Measurements from ENCODE around the gene RPS27A.
A peak's percentile ranks its signal among the peaks of the same experiment; 100 is the strongest.
"Not testable (repeated sequence)": the region's sequence is repeated elsewhere in the genome, so short reads cannot be mapped to it uniquely, and the experiment has no call there.

The RPS27A gene

GRCh38 chr2:55232084-55232862 lies at the start of gene RPS27A, which contains the start of gene CLHC1:
TSS of gene RPS27A (plus strand) at chr2:55232688. CDS start at chr2:55232825, 137 bp downstream.
TSS of gene CLHC1 (minus strand) at chr2:55232293. CDS start at chr2:55222411, 9,882 bp downstream.
- peak within 1 kb of the TSS; percentile 95 for H3K4me3 ChIP-seq (replicated peaks; ENCODE audit: low read depth, low read length)
- TF ChIP-seq CTCF (IDR thresholded peaks at IDR 0.05; ENCODE audit: low read length, missing control alignments): no peak
- peak; percentile 99 for DNase-seq (ENCODE audit: low read depth)

GRCh38 chr2:55186837-55187236 lies 45.7 kb upstream of the RPS27A start:
- not testable (repeated sequence) for H3K4me3 ChIP-seq (replicated peaks; ENCODE audit: low read depth, low read length); DNase-seq (ENCODE audit: low read depth)

- not testable (repeated sequence) for DNase-seq (ENCODE audit: low read depth); H3K4me3 ChIP-seq (replicated peaks; ENCODE audit: low read depth, low read length)
Measured at GRCh38 chr2:55191888-55192287, 40.6 kb upstream of the RPS27A start.

GRCh38 chr2:55196526-55196925 lies 36.0 kb upstream of the RPS27A start:
- DNase-seq (ENCODE audit: low read depth): no peak
- H3K4me3 ChIP-seq (replicated peaks; ENCODE audit: low read depth, low read length): no peak overlapping the region
- TF ChIP-seq CTCF (IDR thresholded peaks at IDR 0.05; ENCODE audit: low read length, missing control alignments): no peak

- no peak for DNase-seq (ENCODE audit: low read depth)
- H3K4me3 ChIP-seq (replicated peaks; ENCODE audit: low read depth, low read length): no peak overlapping the region
- TF ChIP-seq CTCF (IDR thresholded peaks at IDR 0.05; ENCODE audit: low read length, missing control alignments): no peak
Measured at GRCh38 chr2:55200416-55200815, 32.1 kb upstream of the RPS27A start.

GRCh38 chr2:55204536-55204935 lies 28.0 kb upstream of the RPS27A start:
- no peak overlapping the region for H3K4me3 ChIP-seq (replicated peaks; ENCODE audit: low read depth, low read length)
- DNase-seq (ENCODE audit: low read depth): no peak

GRCh38 chr2:55204950-55205349 lies 27.5 kb upstream of the RPS27A start:
- DNase-seq (ENCODE audit: low read depth): no peak
- no peak overlapping the region for H3K4me3 ChIP-seq (replicated peaks; ENCODE audit: low read depth, low read length)
- TF ChIP-seq CTCF (IDR thresholded peaks at IDR 0.05; ENCODE audit: low read length, missing control alignments): no peak

More at GRCh38 chr2:55204536-55204935, 28.0 kb upstream of the RPS27A start:
- TF ChIP-seq CTCF (IDR thresholded peaks at IDR 0.05; ENCODE audit: low read length, missing control alignments): no peak

GRCh38 chr2:55213822-55214221 lies 18.7 kb upstream of the RPS27A start:
- no peak for DNase-seq (ENCODE audit: low read depth)
- no peak for TF ChIP-seq CTCF (IDR thresholded peaks at IDR 0.05; ENCODE audit: low read length, missing control alignments)
- H3K4me3 ChIP-seq (replicated peaks; ENCODE audit: low read depth, low read length): no peak overlapping the region

All from fibroblast of pulmonary artery (primary cell).